Measurements from ENCODE around the gene AMFR.
A peak's percentile ranks its signal among the peaks of the same experiment; 100 is the strongest.

AMFR gene

DNA sequence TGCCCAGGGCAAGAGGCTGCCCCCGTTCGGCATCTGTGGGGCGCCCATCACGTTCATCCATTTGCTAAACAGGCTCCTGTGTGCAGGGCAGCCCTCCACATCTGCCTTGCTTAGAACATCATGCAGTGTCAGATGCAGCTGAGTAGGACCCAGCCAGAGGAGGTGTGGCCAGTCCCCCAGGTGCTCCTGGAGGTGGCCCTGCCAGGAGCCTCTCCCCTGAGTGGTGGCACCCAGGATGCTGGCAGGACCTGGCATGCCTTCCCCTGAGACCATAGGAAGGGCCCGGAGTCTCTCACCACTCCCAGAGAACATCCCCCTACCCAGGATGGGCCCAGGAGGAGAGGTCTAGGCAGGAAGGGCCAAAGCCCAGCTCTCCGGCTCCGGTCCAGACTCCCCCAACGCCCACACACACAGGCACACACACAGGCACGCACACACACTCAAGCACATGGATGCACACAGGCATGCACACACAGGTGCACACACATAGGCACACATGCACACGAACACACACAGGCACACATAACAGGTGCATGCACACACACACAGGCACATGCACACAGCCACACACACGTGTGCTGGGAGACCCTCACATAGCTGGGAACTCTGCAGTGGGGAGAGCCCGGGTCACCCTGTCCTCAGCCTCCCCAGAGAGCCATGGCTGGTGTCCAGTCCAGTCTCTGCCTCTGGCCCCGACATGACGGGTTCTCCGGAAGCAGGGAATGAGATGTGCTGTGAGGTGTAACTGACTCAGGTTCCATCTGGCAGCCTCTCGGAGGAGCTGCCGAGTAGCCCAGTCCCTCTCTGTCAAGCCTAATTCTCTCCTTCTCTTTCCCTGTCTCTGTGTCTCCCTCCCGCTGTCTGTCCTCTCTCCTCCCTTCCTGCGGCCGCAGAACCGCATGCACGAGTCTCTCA lies 74.6 kb downstream of the AMFR start:
- DNase-seq (ENCODE audit: low read depth, low spot score), result no peak
- H3K27me3 ChIP-seq (ENCODE audit: insufficient read depth, insufficient read length), result no peaks in the 10 kb centered on the region
- no peak overlapping the region for H3K9ac ChIP-seq (ENCODE audit: insufficient read length, low read depth)

GRCh38 chr16:56349711-56350161 lies 75.6 kb downstream of the AMFR start:
- H3K9ac ChIP-seq (ENCODE audit: insufficient read length, low read depth), result no peak overlapping the region
- DNase-seq (ENCODE audit: low read depth, low spot score), result no peak
- no peak overlapping the region for H3K4me3 ChIP-seq (ENCODE audit: insufficient read length, low read depth)
- peaks cover 4% of the 10 kb centered on the region for H3K4me1 ChIP-seq (ENCODE audit: insufficient read depth, insufficient read length)
- no peaks in the 10 kb centered on the region for H3K36me3 ChIP-seq (ENCODE audit: insufficient read depth, insufficient read length, low read length)
- H3K27me3 ChIP-seq (ENCODE audit: insufficient read depth, insufficient read length), result no peaks in the 10 kb centered on the region
- TF ChIP-seq ZNF274 (IDR thresholded peaks at IDR 0.05; ENCODE audit: low read depth, low read length) (no peak), SUZ12 (IDR thresholded peaks at IDR 0.05; ENCODE audit: extremely low read depth, insufficient read depth, insufficient read length) (no peak), YY1 (IDR thresholded peaks at IDR 0.05; ENCODE audit: insufficient read depth, insufficient read length) (no peak)
- no peaks in the 10 kb centered on the region for H3K9me3 ChIP-seq (ENCODE audit: insufficient read depth, low read length)

More for the DNA sequence above, 74.6 kb downstream of the AMFR start:
- no peaks in the 10 kb centered on the region for H3K36me3 ChIP-seq (ENCODE audit: insufficient read depth, insufficient read length, low read length)
- H3K4me1 ChIP-seq (ENCODE audit: insufficient read depth, insufficient read length), result no peaks in the 10 kb centered on the region
- no peak overlapping the region for H3K4me3 ChIP-seq (ENCODE audit: insufficient read length, low read depth)
- no peak for TF ChIP-seq YY1 (IDR thresholded peaks at IDR 0.05; ENCODE audit: insufficient read depth, insufficient read length)
- no peak for TF ChIP-seq ZNF274 (IDR thresholded peaks at IDR 0.05; ENCODE audit: low read depth, low read length)
- TF ChIP-seq SUZ12 (IDR thresholded peaks at IDR 0.05; ENCODE audit: extremely low read depth, insufficient read depth, insufficient read length), result no peak
- H3K9me3 ChIP-seq (ENCODE audit: insufficient read depth, low read length), result no peaks in the 10 kb centered on the region

- Histone ChIP-seq H3K9ac (ENCODE audit: insufficient read length, low read depth) (no peak overlapping the region), H3K4me3 (ENCODE audit: insufficient read length, low read depth) (no peak overlapping the region), H3K9me3 (ENCODE audit: insufficient read depth, low read length) (no peaks in the 10 kb centered on the region), H3K27me3 (ENCODE audit: insufficient read depth, insufficient read length) (no peaks in the 10 kb centered on the region), H3K4me1 (ENCODE audit: insufficient read depth, insufficient read length) (peaks cover 4% of the 10 kb centered on the region), H3K36me3 (ENCODE audit: insufficient read depth, insufficient read length, low read length) (no peaks in the 10 kb centered on the region)
- no peak for DNase-seq (ENCODE audit: low read depth, low spot score)
- TF ChIP-seq ZNF274 (IDR thresholded peaks at IDR 0.05; ENCODE audit: low read depth, low read length) (no peak), YY1 (IDR thresholded peaks at IDR 0.05; ENCODE audit: insufficient read depth, insufficient read length) (no peak)
Measured at GRCh38 chr16:56349086-56349415, 76.3 kb downstream of the AMFR start.

DNA sequence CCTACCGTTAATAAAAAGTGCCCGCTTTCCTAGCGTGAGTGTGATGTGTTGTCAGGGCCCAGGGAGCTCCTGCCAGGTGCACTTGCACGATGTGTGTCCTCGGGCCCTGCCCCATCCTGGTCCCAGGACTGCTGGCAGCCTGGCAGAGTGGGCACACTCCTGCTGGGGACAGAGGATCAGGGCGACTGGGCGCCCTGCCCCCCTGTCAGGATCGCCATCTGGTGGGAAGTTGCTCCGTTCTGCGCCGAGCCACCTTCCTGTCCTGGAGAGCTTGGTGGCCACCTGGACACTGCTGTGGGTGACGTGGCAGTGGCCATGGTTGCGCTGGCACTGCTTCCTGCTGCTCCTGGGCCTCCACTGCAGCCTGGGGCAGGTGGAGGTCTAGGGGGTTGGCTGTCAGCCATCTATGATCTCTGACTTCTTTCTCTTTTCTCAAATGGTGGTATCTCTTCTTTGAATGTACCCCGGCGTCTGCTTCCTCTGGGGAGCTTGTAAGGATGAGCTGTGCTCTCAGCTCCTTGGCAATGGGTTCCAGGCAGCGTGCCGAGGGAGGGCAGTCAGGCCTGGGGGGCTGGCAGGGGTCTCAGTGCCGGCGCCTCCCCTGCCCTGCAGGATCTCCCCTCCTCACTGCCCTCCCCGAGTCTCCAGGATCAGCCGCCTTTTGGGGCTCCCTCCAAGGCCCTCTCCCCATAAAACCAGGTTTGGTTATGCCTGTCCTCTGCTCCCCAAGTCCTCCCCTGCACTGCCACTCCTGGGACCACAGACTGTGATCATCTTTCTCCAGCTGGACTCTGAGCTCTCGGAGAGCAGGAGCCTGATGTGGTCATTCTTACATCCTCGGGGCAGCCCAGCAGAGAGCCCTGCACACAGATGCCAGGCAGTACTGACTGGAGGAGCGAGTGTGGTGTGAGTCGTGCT lies 76.9 kb downstream of the AMFR start:
- TF ChIP-seq YY1 (IDR thresholded peaks at IDR 0.05; ENCODE audit: insufficient read depth, insufficient read length) (no peak), SUZ12 (IDR thresholded peaks at IDR 0.05; ENCODE audit: extremely low read depth, insufficient read depth, insufficient read length) (no peak), ZNF274 (IDR thresholded peaks at IDR 0.05; ENCODE audit: low read depth, low read length) (no peak)
- H3K36me3 ChIP-seq (ENCODE audit: insufficient read depth, insufficient read length, low read length), result no peaks in the 10 kb centered on the region
- no peaks in the 10 kb centered on the region for H3K27me3 ChIP-seq (ENCODE audit: insufficient read depth, insufficient read length)
- DNase-seq (ENCODE audit: low read depth, low spot score), result no peak
- H3K4me1 ChIP-seq (ENCODE audit: insufficient read depth, insufficient read length), result peaks cover 4% of the 10 kb centered on the region
- no peaks in the 10 kb centered on the region for H3K9me3 ChIP-seq (ENCODE audit: insufficient read depth, low read length)
- no peak overlapping the region for H3K4me3 ChIP-seq (ENCODE audit: insufficient read length, low read depth)
- H3K9ac ChIP-seq (ENCODE audit: insufficient read length, low read depth), result no peak overlapping the region

GRCh38 chr16:56347670-56348069 lies 77.7 kb downstream of the AMFR start:
- H3K9me3 ChIP-seq (ENCODE audit: insufficient read depth, low read length), result no peaks in the 10 kb centered on the region

GRCh38 chr16:56347166-56347565 lies 78.2 kb downstream of the AMFR start:
- no peak for TF ChIP-seq YY1 (IDR thresholded peaks at IDR 0.05; ENCODE audit: insufficient read depth, insufficient read length)
- TF ChIP-seq SUZ12 (IDR thresholded peaks at IDR 0.05; ENCODE audit: extremely low read depth, insufficient read depth, insufficient read length), result no peak
- TF ChIP-seq ZNF274 (IDR thresholded peaks at IDR 0.05; ENCODE audit: low read depth, low read length), result no peak
- H3K36me3 ChIP-seq (ENCODE audit: insufficient read depth, insufficient read length, low read length), result no peaks in the 10 kb centered on the region
- no peaks in the 10 kb centered on the region for H3K27me3 ChIP-seq (ENCODE audit: insufficient read depth, insufficient read length)
- H3K9ac ChIP-seq (ENCODE audit: insufficient read length, low read depth), result peak overlapping the region; percentile 21
- H3K9me3 ChIP-seq (ENCODE audit: insufficient read depth, low read length), result no peaks in the 10 kb centered on the region
- no peak overlapping the region for H3K4me3 ChIP-seq (ENCODE audit: insufficient read length, low read depth)
- H3K4me1 ChIP-seq (ENCODE audit: insufficient read depth, insufficient read length), result peaks cover 9% of the 10 kb centered on the region
- no peak for DNase-seq (ENCODE audit: low read depth, low spot score)

More at GRCh38 chr16:56347670-56348069, 77.7 kb downstream of the AMFR start:
- Histone ChIP-seq H3K36me3 (ENCODE audit: insufficient read depth, insufficient read length, low read length) (no peaks in the 10 kb centered on the region), H3K4me3 (ENCODE audit: insufficient read length, low read depth) (no peak overlapping the region), H3K4me1 (ENCODE audit: insufficient read depth, insufficient read length) (peaks cover 4% of the 10 kb centered on the region), H3K9ac (ENCODE audit: insufficient read length, low read depth) (no peak overlapping the region), H3K27me3 (ENCODE audit: insufficient read depth, insufficient read length) (no peaks in the 10 kb centered on the region)
- TF ChIP-seq SUZ12 (IDR thresholded peaks at IDR 0.05; ENCODE audit: extremely low read depth, insufficient read depth, insufficient read length) (no peak), YY1 (IDR thresholded peaks at IDR 0.05; ENCODE audit: insufficient read depth, insufficient read length) (no peak), ZNF274 (IDR thresholded peaks at IDR 0.05; ENCODE audit: low read depth, low read length) (no peak)
- DNase-seq (ENCODE audit: low read depth, low spot score), result no peak
